Hepatocyte (in vitro differentiated cells): ENCODE measurements around the gene DOC2A.

Experiments used
- EZH2 ChIP-seq: fragments of 200-600 bp; sonication (generic); IDR thresholded peaks from 2 replicates; pipeline ENCODE4 v1.6.1; 2016; ENCODE audit warnings: antibody characterized with exemption, mild to moderate bottlenecking, borderline replicate concordance
- TF ChIP-seq, protein P1 (sequence below): fragments of 200-600 bp; sonication (generic); IDR thresholded peaks from 2 replicates; pipeline ENCODE4 v1.5.1; 2016; ENCODE audit warnings: antibody characterized with exemption, mild to moderate bottlenecking; ENCODE audit not compliant: poor library complexity

DNA sequence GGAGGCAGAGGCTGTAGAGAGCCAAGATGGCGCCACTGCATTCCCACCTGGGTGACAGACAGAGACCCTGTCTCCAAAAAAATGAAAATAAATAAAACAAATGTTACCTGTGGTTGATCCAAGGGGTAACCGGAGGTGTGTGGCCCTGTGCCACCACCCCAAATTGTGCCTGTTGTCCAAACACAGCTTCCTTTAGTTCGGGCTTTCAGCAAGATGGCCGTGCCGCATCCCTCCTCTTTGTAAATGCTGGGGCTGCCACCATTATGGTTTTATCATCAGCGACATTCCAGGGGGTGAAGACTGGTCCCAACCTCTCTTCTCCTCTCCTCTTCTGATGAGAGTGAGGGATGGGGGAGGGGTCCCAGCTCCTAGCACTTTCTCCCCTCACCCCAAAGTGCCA, 12.1 kb upstream of the DOC2A start, which contains the start of gene C16orf92:
- TF ChIP-seq, protein P1, sequence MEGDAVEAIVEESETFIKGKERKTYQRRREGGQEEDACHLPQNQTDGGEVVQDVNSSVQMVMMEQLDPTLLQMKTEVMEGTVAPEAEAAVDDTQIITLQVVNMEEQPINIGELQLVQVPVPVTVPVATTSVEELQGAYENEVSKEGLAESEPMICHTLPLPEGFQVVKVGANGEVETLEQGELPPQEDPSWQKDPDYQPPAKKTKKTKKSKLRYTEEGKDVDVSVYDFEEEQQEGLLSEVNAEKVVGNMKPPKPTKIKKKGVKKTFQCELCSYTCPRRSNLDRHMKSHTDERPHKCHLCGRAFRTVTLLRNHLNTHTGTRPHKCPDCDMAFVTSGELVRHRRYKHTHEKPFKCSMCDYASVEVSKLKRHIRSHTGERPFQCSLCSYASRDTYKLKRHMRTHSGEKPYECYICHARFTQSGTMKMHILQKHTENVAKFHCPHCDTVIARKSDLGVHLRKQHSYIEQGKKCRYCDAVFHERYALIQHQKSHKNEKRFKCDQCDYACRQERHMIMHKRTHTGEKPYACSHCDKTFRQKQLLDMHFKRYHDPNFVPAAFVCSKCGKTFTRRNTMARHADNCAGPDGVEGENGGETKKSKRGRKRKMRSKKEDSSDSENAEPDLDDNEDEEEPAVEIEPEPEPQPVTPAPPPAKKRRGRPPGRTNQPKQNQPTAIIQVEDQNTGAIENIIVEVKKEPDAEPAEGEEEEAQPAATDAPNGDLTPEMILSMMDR = no peak
- no peak for TF ChIP-seq EZH2
